ENCODE measurements around the gene AACS. TPM values are rescaled to one million over a fixed set of nuclear protein-coding genes. Genes with fewer than 3 reads are reported as not detected.
A peak's percentile ranks its signal among the peaks of the same experiment; 100 is the strongest.
"Not testable (repeated sequence)": the region's sequence is repeated elsewhere in the genome, so short reads cannot be mapped to it uniquely, and the experiment has no call there.

Gene AACS
- total RNA-seq, 1 donor from 2014 or later = 32.5 TPM

- H3K36me3 ChIP-seq (ENCODE audit: control insufficient read depth, insufficient read depth, low read length) = no peaks in the 10 kb centered on the region
- H3K27me3 ChIP-seq (ENCODE audit: control insufficient read depth, insufficient read depth, low read length) = no peaks in the 10 kb centered on the region
- DNase-seq (ENCODE audit: low read depth) = no peak
- no peak for TF ChIP-seq CTCF (IDR thresholded peaks at IDR 0.05; ENCODE audit: insufficient read depth, low read length, poor library complexity, severe bottlenecking)
- H3K4me3 ChIP-seq (ENCODE audit: low read depth, low read length) = no peak overlapping the region
Observed at GRCh38 chr12:125137766-125138344, 72.6 kb downstream of the AACS start.

DNA sequence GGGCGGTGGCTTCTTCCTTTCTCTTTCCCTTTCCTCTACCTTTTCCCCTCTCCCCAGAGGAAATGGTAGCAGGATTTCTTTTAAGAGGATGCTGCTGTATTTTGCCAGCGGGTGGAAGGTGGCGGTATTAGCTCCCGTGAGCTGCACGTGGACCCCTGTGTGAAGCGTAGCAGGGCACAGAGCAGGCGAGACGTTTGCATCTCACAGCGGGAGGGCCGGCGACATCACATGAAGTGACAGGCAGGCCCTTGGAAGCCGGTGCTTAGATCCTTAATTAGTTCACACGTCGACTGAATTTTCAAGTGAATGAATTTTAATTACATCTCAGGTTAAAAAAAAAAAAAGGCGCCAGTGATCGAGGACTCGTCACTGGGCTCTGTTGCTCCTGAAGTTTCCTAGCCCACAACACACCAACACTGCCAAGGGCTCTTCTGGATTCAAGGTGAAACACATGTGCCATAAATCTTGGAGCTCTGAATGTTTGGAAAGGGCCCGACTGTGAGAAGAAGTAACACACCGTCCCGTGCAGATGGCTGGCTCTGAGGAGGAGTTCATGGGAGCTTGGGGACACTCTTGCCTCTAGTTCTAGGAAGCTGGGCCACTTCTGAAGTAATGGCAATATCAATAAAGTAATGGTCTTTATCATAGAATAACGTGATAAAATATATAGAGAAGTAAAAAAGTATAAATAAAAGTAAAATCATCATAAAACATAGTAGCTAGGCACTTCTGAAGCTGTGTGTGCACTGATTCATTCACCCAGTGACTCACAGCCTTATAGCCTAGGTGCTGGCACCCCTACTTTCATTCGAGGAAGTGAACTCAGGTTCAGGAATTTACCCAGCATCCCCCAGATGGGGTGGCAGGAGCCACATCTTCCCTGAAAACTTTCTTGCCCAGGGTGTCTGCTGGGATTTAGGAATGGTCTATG, 75.3 kb downstream of the AACS start:
- peak; percentile 69 for DNase-seq (ENCODE audit: low read depth)
- H3K27me3 ChIP-seq (ENCODE audit: control insufficient read depth, insufficient read depth, low read length) = no peaks in the 10 kb centered on the region
- no peak for TF ChIP-seq CTCF (IDR thresholded peaks at IDR 0.05; ENCODE audit: insufficient read depth, low read length, poor library complexity, severe bottlenecking)
- no peak overlapping the region for H3K4me3 ChIP-seq (ENCODE audit: low read depth, low read length)
- H3K36me3 ChIP-seq (ENCODE audit: control insufficient read depth, insufficient read depth, low read length) = no peaks in the 10 kb centered on the region

- not testable (repeated sequence) for H3K36me3 ChIP-seq (ENCODE audit: control insufficient read depth, insufficient read depth, low read length); H3K4me3 ChIP-seq (ENCODE audit: low read depth, low read length); H3K27me3 ChIP-seq (ENCODE audit: control insufficient read depth, insufficient read depth, low read length); DNase-seq (ENCODE audit: low read depth)
Observed at GRCh38 chr12:125141210-125141573, 76.0 kb downstream of the AACS start.

DNA sequence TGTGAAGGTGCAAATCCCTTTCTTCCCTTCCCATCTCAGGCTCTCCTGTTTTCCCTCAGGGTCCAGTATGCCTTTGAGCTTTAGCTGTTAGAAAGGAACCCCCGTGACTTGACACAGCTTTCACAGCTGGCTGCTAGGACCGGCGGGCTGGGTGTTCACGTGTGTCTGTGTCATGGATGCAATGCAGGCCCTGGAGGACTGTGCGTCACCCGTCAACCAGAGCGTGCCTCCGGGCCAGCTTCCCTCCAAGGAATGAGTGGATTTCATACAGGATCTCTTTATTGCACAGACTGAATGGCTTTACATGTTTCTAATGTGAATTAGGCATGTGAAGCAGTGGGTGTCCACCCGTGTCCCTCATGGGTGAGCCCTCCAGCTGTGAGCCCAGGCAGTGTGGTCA, 77.4 kb downstream of the AACS start:
- Histone ChIP-seq H3K4me3 (ENCODE audit: low read depth, low read length) (no peak overlapping the region), H3K36me3 (ENCODE audit: control insufficient read depth, insufficient read depth, low read length) (no peaks in the 10 kb centered on the region), H3K27me3 (ENCODE audit: control insufficient read depth, insufficient read depth, low read length) (no peaks in the 10 kb centered on the region)
- DNase-seq (ENCODE audit: low read depth) = no peak
- no peak for TF ChIP-seq CTCF (IDR thresholded peaks at IDR 0.05; ENCODE audit: insufficient read depth, low read length, poor library complexity, severe bottlenecking)

DNA sequence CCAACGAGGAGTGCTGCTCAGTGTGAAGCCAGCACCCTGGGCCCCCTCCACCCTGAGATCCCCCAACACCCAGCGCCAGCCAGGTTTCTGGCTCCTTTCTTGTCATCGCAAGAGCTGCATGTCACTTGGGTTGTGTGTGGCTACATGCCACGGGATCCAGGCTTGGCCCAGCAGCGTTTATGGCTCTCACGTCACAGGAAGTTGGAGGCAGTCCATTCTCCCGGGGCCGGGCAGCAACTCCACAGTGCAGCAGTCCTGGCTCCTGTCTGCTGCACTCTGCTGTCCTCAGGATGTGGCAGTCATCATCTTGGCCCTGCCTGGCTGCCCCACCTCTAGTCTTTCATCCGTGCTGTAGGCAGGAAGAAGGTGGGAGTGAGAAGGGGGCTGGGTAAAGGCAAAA, 78.3 kb downstream of the AACS start:
- DNase-seq (ENCODE audit: low read depth) = no peak
- Histone ChIP-seq H3K4me3 (ENCODE audit: low read depth, low read length) (no peak overlapping the region), H3K36me3 (ENCODE audit: control insufficient read depth, insufficient read depth, low read length) (no peaks in the 10 kb centered on the region), H3K27me3 (ENCODE audit: control insufficient read depth, insufficient read depth, low read length) (no peaks in the 10 kb centered on the region)
- no peak for TF ChIP-seq CTCF (IDR thresholded peaks at IDR 0.05; ENCODE audit: insufficient read depth, low read length, poor library complexity, severe bottlenecking)

- no peak for DNase-seq (ENCODE audit: low read depth)
- H3K4me3 ChIP-seq (ENCODE audit: low read depth, low read length) = no peak overlapping the region
- no peaks in the 10 kb centered on the region for H3K27me3 ChIP-seq (ENCODE audit: control insufficient read depth, insufficient read depth, low read length)
- H3K36me3 ChIP-seq (ENCODE audit: control insufficient read depth, insufficient read depth, low read length) = no peaks in the 10 kb centered on the region
- TF ChIP-seq CTCF (IDR thresholded peaks at IDR 0.05; ENCODE audit: insufficient read depth, low read length, poor library complexity, severe bottlenecking) = no peak
Observed at GRCh38 chr12:125145196-125145595, 80.0 kb downstream of the AACS start.
